ENCODE measurements around the gene MAPK14.
"Not testable (repeated sequence)": the region's sequence is repeated elsewhere in the genome, so short reads cannot be mapped to it uniquely, and the experiment has no call there.

Gene MAPK14

DNA sequence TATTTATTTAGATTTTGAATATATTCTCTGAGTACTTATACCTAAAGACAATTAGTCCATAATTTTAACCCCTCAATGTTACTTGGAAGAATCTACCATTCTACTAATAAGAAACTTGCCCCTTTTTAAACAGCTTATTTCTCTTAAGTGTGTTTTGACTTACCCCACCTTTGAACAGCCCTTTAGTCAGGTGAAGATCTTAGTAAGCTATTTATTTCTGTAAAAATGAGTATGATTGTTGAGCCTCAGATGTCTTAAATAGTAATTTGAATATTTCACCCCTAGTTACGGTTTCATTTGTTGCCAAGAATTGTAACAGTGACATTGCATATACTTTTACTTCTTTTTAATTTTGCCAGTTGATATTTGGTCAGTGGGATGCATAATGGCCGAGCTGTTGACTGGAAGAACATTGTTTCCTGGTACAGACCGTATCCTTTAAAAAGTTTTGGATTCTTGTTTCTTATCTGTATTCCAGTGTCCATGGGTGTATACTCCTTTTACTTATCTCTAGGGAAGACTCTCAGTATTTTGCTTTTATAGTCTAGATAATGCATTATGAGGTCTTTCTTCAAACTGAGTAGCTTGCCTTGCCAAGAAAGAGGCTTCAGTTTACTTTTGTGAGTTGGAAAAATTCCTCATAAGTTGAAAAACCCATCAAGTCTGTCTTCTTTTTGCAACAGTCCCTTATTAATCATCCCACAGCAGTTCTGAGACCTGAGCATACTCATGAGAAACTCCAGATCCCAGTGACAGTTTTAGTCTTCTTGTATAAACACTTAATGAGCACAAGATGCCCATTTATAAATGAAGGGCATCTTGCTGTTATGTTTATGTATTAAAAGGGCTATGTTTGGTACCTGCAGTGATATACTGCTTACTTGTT, 48.8 kb downstream of the MAPK14 start:
- TF ChIP-seq CTCF (IDR thresholded peaks at IDR 0.05; ENCODE audit: low read depth, low read length): no peak
- DNase-seq (ENCODE audit: extremely low read depth, low read depth): no peak

DNA sequence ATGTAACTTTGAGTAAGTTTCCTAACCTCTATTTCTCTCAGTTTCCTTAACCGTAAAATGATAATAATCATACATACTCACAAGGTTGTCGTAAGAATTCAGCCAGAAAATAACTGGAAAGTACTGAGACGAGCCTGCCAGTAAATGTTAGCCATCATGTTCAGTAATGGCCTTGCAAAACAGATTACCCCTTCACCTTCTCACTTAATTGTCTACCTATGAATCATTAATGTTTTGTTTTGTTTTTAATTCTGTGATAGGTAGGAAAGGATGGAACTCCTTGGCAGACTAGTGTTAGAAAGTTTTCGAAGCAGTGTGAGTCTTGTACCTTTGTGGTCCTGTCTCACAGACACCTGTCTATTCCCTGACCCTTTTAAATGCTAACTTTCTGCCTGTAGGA, 50.6 kb downstream of the MAPK14 start:
- no peak for TF ChIP-seq CTCF (IDR thresholded peaks at IDR 0.05; ENCODE audit: low read depth, low read length)
- DNase-seq (ENCODE audit: extremely low read depth, low read depth): no peak

GRCh38 chr6:36079601-36080000, 52.0 kb downstream of the MAPK14 start:
- no peak for TF ChIP-seq CTCF (IDR thresholded peaks at IDR 0.05; ENCODE audit: low read depth, low read length)

GRCh38 chr6:36082318-36082717, 54.7 kb downstream of the MAPK14 start:
- TF ChIP-seq CTCF (IDR thresholded peaks at IDR 0.05; ENCODE audit: low read depth, low read length): no peak
- no peak for DNase-seq (ENCODE audit: extremely low read depth, low read depth)

More at GRCh38 chr6:36079601-36080000, 52.0 kb downstream of the MAPK14 start:
- DNase-seq (ENCODE audit: extremely low read depth, low read depth): no peak

- TF ChIP-seq CTCF (IDR thresholded peaks at IDR 0.05; ENCODE audit: low read depth, low read length): no peak
- no peak for DNase-seq (ENCODE audit: extremely low read depth, low read depth)
These were observed 55.8 kb downstream of the MAPK14 start for GRCh38 chr6:36083446-36083845.

GRCh38 chr6:36088204-36088603, 60.6 kb downstream of the MAPK14 start:
- DNase-seq (ENCODE audit: extremely low read depth, low read depth): not testable (repeated sequence)

DNA sequence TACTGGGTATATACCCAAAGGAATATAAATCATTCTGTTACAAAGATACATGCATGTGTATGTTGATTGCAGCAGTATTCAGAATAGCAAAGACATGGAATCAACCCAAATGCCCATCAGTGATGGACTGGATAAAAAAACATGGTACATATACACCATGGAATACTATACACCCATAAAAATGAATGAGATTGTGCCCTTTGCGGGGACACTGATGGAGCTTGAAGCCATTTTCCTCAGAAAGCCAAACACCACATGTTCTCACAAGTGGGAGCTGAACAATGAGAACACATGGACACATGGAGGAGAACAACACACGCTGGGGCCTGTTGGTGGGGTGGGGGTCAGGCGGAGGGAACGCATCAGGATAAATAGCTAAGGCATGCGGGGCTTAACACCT, 61.4 kb downstream of the MAPK14 start:
- no peak for DNase-seq (ENCODE audit: extremely low read depth, low read depth)
- no peak for TF ChIP-seq CTCF (IDR thresholded peaks at IDR 0.05; ENCODE audit: low read depth, low read length)

GRCh38 chr6:36094238-36094637, 66.6 kb downstream of the MAPK14 start:
- TF ChIP-seq CTCF (IDR thresholded peaks at IDR 0.05; ENCODE audit: low read depth, low read length): no peak
- DNase-seq (ENCODE audit: extremely low read depth, low read depth): no peak
